Transverse colon (tissue), 4 donors: ENCODE measurements around the gene GRIA4.

Experiments used
- POLR2AphosphoS5 ChIP-seq, 3 donors: sonication (generic); formaldehyde crosslinking; IDR thresholded peaks; one replicate each; pipeline ENCODE4 v1.6.1; 2016; ENCODE audit warnings: antibody characterized with exemption in 3 of 3
- TF ChIP-seq, protein P1 (sequence below), 5 experiments: fragments of 200-600 bp in 3 of 5; fragments of 450-650 bp in 2 of 5; sonication (generic) in 3 of 5; IDR thresholded peaks; 1 replicate in 2 of 5; 2 replicates in 3 of 5; pipeline ENCODE4 v1.5.1; 2016 to 2017; ENCODE audit warnings: antibody characterized with exemption in 5 of 5, inconsistent platforms in 3 of 5, mild to moderate bottlenecking in 2 of 5, moderate library complexity in 1 of 5

DNA sequence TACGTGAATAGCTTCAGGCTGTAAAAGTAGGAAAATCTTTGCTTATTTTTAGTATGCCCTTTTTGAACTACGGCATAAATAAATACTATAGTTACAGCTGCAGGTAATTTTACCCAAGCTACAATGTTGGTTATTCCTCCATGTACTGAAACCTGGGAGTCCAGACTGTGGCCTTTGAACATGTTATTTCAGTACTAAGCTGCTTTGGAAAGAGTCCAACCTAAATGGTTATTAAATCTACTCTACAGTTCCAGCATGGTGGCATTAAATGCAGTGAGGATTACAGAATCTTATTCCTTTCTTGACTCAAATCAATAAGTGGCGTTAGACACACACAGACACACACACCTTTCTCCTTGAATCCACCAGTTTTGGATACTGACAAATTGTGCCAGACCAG is 247.1 kb downstream of the GRIA4 start:
- no peak for TF ChIP-seq POLR2AphosphoS5 (IDR thresholded peaks at IDR 0.05)
- TF ChIP-seq, protein P1, sequence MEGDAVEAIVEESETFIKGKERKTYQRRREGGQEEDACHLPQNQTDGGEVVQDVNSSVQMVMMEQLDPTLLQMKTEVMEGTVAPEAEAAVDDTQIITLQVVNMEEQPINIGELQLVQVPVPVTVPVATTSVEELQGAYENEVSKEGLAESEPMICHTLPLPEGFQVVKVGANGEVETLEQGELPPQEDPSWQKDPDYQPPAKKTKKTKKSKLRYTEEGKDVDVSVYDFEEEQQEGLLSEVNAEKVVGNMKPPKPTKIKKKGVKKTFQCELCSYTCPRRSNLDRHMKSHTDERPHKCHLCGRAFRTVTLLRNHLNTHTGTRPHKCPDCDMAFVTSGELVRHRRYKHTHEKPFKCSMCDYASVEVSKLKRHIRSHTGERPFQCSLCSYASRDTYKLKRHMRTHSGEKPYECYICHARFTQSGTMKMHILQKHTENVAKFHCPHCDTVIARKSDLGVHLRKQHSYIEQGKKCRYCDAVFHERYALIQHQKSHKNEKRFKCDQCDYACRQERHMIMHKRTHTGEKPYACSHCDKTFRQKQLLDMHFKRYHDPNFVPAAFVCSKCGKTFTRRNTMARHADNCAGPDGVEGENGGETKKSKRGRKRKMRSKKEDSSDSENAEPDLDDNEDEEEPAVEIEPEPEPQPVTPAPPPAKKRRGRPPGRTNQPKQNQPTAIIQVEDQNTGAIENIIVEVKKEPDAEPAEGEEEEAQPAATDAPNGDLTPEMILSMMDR (IDR thresholded peaks at IDR 0.05), result no peak
